ENCODE measurements around the gene RCE1.
"Not testable (repeated sequence)": the region's sequence is repeated elsewhere in the genome, so short reads cannot be mapped to it uniquely, and the experiment has no call there.

Gene RCE1, protein sequence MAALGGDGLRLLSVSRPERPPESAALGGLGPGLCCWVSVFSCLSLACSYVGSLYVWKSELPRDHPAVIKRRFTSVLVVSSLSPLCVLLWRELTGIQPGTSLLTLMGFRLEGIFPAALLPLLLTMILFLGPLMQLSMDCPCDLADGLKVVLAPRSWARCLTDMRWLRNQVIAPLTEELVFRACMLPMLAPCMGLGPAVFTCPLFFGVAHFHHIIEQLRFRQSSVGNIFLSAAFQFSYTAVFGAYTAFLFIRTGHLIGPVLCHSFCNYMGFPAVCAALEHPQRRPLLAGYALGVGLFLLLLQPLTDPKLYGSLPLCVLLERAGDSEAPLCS

DNA sequence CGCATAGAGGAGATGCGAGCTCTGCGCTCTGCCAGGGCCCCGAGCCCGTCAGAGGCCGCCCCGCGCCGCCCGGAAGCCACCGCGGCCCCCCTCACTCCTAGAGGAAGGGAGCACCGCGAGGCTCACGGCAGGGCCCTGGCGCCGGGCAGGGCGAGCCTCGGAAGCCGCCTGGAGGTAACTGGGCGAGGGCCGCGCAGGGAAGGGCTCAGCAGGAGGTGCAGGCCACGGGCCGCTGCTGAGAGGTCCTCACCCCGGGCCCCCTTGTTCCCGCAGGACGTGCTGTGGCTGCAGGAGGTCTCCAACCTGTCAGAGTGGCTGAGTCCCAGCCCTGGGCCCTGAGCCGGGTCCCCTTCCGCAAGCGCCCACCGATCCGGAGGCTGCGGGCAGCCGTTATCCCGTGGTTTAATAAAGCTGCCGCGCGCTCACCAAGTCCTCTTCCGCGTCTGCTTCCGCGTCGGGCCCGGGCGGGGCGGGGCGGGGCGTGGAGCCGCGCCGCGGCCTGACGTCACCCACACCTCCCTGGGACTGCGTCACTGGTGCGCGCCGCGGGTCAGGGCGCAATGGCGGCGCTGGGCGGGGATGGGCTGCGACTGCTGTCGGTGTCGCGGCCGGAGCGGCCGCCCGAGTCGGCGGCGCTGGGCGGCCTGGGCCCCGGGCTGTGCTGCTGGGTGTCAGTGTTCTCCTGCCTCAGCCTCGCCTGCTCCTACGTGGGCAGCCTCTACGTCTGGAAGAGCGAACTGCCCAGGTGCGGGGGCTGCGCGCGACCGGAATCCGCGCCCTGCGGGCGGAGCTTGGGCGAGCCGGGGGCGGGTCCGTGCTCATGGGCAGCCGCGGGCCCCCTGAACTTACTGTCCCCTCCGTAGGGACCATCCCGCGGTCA lies at the start of gene RCE1:
TSS of gene RCE1 (plus strand) at position 546 of the 880 bp plus-strand sequence. CDS start at position 561, 15 bp downstream.
- DNase-seq, result peak; percentile 87

DNA sequence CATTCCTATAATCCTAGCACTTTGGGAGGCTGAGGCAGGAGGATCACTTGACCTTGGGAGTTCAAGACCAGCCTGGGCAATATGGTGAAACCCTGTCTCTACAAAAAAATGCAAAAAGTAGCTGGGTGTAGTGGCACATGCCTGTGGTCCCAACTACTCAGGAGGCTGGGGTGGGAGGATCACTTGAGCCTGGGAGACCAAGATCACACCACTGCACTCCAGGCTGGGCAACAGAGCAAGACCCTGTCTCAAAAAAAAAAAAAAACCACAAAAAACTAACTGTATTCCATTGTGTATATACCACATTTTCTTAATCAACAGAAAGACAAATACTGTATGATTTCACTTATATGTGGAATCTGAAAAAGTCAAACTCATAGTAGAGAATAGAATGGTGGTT lies 43.4 kb upstream of the RCE1 start:
- DNase-seq, result not testable (repeated sequence)

DNA sequence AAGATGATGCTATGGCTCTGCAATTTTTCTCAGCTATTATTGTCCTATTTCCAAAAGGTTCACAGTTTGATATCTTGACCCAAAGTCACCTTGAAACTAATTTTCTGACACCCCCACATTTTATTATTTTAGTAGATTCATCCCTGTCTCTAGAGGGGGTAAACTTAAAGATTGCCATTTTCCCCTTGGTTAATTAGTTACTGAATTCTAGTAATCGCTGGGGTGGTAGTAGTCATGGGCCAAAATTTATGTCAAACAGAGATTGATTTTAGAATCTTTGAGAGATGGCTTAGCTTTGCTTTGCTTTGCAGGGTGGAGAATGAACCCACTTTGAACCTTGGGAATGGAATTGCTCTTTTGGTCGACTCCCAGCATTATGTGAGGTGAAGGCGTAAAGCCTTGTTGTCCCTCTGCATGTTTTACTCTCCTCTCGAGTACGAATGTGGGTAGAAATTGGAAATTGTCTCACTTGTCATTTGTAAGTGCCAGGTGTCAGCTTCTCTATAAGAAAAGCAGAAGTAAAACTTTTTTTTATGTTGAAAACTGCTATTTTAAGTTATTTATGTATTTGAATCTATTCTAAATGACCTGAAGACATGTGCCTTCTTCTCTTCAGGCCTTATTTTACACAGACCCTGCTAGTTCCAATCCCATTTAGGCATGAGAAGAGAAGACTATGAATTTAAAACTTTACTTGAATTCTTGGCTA lies 42.4 kb upstream of the RCE1 start:
- DNase-seq, result no peak

DNA sequence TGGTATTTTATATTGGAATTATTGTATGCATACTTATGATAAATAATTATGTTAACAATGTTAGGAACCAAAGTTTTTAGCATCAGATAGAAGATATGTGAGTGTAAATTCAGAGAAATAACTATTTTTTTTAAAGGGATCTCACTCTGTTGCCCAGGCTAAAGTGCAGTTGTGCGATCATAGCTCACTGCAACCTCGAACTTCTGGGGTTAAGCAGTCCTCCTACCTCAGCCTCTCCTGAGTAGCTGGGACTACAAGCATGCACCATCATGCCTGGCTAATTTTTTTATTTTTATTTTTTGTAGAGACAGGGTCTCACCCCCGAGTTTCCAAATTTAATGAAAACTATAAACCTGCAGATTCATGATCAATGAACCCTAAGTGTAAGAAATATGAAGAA lies 33.6 kb upstream of the RCE1 start:
- DNase-seq, result no peak

DNA sequence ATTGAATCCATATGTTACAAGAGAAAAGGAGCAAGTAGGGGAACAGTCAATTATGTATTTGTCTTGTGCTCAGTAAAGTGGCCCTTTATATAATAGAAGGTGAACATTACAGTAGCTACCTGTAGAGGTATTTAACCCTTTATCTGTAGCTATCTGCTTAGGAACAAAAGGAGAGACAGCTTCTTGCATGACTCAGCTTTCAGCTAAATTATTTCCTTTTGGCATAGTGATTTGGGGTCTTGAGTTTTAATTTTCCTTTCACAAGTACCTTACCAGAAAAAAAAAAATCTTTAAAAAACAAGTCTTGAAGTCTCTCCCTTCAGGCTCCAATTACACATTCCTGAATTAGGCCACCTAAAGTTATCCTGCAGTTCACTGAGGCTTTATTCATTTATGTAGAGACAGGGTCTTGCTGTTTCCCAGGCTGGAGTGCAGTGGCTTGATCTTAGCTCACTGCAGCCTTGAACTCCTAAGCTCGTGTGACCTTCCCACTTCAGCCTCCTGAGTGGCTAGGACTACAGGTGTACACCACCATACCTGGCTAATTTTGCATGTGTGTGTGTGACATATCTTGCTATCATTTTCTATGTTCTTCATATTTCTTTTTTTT lies 32.6 kb upstream of the RCE1 start:
- DNase-seq, result no peak

DNA sequence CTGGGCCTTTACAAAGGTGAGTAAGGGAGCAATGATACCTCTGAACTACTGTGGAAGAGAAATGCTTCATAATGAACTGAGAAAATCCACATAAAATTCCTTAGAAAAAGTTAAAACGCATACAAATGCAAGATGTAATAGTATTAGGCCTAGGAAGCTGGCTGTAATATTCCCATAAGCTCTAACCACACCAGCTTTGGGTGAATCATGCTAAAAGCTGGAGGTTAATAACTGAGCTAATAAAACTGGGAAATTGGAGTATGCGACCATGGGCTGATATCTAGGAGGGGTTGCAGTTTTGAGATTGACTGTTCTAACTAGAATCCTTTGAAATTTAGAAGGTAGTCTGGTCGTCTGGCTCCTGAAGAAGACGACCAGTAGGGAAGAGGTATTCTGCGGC lies 28.6 kb upstream of the RCE1 start:
- no peak for DNase-seq

DNA sequence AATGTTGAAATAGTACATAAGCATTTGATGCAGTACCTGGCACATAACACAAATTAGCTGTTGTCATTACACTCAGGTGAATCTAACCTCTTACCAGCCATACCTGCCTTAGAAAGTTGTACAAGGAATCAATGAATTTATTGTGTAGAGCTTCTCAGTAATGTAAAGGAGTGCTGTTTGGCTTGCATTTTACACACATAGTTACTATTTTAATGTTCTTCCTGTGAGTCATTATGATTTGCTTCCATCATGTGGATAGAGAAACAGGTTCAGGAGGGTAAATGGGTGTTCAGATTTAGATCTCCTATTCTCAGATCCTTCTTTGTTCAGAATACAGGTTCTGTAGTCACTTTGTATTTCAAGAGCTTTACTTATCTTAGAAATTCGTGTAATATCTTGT lies 27.6 kb upstream of the RCE1 start:
- DNase-seq, result peak; percentile 37

DNA sequence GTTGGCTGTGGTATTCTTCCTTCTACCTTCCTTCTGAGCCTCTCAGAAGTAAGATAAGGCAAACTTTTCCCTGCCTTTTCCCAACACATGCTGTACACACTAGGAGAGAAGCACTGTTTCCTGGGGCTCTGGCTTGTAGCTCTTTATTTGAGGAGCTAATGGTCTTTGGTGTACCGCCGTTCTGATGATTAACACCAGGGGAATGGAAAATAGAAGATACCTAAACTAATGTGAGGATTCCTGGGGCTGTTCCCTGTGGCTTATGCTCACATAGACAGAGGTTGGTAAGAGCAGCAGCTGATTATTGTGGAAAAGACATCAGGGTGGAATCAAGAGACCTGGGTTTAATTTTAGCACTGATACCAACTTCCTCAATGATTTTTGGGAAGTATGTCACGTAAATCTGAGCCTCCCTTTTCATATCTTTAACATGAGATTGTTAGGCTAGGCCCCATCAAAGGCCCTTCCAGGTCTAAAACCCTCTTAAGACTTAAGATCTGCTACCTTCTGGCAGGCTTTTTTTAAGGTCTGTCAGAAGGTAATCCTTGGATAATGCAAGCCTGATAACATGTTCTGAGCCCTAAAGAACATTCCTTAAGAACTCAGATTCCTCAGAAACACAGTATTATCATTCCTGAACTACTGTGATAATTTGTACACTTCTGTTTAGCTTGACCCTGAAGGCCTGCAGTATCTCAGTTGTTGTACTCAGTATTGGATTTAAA lies 24.8 kb upstream of the RCE1 start:
- no peak for DNase-seq

DNA sequence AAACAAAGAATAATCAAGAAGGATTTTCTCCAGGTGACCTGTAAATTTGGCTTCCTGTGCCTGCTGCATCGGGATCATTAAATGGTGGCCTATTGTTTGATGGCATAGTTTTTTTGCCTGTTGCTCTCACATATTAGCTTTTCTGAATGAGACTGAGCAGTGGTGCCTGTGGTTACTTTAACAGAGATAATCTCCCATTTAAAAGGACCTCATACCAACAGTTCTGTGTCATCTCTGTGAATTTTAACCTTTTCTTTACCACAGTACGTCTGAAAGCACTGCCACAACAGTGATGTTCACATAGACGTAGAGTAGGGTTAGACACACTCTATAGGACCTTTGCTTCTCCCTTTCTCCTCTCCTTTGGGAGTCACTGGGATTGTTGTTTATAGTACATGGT lies 22.9 kb upstream of the RCE1 start:
- no peak for DNase-seq

DNA sequence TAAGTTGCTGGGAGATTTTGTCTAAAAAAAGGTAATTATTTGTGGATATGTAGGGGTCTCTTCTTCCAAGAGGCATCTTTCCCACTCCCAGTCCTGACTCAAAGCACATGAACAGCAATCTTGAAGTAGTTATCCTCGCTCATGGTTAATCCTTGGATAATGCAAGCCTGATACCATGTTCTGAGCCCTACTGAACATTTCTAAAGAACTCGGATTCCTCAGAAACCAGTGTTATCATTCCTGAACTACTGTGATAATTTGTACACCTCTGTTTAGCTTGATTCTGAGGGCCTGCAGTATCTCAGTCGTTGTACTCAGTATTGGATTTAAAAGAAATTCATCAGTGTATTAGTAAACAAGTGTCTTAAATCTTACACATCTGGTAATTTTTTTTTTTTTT lies 22.3 kb upstream of the RCE1 start:
- DNase-seq, result no peak

DNA sequence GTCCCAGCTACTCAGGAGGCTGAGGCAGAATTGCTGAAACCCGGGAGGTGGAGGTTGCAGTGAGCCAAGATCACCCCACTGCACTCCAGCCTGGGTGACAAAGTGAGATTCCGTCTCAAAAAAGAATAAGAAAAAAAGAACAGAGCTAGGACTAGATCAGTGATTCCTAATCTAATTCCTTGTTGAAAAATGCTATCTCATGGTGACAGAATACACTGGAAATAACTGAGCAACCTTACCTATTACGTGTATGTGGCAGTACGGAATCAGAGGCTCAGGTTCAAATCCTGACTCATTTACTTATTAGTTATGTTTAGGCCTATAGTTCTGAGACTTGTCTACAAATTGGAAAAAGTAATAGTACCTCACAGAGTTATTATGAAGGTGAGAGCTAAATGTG lies 19.5 kb upstream of the RCE1 start:
- no peak for DNase-seq

DNA sequence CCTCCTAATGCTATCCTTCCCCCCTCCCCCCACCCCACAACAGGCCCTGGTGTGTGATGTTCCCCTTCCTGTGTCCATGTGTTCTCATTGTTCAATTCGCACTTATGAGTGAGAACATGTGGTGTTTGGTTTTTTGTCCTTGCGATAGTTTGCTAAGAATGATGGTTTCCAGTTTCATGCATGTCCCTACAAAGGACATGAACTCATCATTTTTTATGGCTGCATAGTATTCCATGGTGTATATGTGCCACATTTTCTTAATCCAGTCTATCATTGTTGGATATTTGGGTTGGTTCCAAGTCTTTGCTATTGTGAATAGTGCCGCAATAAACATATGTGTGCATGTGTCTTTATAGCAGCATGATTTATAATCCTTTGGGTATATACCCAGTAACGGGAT lies 18.7 kb upstream of the RCE1 start:
- DNase-seq, result not testable (repeated sequence)

DNA sequence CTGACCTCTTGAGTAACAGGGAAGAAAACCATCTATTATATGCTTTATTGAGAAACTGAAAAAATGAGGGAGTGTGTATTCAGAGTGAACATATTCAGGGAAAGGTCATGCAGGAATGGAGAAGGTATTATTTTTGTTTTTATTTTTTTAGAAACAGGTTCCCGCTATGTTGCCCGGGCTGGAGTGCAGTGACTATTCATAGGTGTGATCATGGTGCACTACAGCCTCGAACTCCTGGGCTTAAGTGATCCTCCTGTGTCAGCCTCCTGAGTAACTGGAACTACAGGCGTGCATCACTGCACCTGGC lies 8.7 kb upstream of the RCE1 start:
- DNase-seq, result no peak

DNA sequence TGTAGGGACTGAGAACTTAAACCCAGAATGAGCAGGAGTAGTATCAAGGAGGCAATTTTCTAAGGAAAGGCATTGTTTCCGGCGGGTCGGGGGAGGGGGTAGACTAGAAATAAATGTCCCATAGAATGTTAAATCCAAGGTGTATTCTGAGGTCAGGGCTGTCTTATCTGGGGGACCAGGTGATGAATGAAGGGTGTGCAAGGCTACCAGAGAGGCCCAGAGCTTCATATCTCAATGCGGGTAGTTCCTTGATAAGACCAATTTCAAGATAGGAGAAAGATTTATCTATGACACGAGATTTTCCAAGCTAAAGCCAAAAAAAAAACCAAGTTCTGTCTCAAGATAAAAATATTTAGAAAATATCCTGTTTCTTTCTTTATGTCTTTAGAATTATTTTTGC lies 8.3 kb upstream of the RCE1 start:
- no peak for DNase-seq

DNA sequence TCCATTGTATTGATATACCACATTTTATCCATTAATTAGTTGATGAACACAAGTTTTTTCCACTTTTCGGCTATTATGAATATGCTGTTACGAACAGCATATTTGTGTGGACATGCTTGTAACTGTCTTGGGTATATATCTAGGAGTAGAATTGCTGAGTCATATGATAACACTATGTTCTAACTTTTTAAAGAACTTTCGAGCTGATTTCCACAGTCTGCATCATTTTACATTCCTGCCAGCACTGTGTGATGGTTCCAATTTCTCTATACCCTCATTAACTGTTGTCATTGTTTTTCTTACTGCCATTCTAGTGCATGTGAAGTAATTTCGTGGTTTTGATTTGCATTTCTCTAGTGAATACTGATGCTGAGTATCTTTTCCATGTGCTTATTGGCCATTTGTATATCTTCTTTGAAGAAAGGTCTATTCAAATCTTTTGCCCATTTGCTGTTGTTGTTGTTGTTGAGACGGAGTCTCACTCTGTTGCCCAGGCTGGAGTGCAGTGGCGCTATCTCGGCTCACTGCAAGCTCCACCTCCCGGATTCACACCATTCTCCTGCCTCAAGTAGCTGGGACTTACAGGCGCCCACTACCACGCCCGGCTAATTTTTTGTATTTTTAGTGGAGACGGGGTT lies 7.4 kb upstream of the RCE1 start:
- DNase-seq, result no peak

DNA sequence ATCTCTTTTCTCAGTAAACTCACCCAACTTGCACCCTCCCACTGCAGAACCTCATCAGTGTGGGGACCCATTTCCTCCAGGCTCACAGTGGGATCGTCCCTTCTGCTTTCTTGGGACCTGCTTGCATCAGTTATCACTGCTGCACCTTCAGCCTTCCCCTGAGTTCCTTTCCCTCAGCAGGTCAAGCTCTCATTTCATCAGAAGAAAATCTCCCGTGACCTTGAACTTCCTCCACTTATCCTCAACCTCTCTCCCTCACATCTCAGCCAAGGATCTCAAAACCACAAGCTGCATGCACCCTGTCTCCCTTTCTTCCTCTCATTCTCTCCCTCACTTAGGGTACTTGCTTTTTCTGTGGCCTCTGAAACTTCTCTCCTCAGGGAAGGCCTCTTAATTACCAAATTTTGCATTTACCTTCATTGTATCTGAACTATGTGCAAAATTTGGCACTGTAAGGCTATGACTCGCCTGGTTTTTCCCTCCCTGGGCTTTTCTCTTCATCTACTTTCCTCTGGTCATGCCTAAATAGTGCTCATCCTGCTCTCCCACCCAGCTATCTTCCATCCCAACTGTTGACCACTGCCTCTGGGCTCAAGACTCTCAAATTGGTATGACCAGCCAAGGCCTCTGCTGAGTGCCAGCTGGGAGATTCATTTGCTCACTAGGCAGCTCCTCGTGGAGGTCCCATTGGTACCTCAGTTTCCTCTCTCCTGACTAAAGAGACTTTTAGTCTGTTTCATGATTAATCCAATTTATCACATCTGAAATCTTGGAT lies 2.7 kb upstream of the RCE1 start:
- DNase-seq, result no peak

DNA sequence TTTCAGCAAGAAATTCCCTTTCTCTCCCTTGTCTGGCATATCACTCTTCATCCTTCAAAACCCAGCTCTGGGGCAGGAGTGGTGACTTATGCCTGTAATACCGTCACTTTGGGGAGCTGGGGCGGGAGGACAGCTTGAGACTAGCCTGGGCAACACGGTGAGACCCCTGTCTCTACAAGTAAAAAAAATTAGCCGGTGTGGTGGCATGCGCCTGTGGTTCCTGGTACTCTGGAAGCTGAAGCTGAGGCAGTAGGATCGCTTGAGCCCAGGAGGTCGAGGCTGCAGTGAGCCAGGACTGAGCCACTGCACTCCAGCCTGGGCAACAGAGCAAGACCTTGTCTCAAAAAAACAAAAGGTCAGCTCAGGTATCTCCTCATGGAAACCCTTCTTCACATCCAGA lies 1.4 kb upstream of the RCE1 start:
- no peak for DNase-seq

DNA sequence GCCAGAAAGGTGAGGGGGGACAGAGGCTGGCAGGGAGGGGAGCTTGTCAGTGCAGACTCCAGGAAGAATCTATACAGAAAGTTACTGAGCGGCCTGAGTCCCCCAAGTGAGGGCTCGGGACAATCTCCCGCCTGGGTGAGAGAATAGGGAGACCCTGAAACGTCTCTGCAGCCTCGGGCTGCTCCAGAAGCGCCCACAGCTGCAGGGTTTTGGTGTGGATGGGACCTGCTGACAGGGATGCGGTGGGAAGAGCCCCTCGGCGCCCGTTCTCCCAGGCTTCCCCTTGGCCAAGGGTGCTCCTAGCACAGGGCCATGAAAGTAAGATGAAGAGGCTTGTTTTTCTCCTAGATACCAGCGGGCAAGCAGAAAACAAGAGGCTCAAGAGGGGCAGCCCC lies 743 bp upstream of the RCE1 start:
- no peak for DNase-seq

DNA sequence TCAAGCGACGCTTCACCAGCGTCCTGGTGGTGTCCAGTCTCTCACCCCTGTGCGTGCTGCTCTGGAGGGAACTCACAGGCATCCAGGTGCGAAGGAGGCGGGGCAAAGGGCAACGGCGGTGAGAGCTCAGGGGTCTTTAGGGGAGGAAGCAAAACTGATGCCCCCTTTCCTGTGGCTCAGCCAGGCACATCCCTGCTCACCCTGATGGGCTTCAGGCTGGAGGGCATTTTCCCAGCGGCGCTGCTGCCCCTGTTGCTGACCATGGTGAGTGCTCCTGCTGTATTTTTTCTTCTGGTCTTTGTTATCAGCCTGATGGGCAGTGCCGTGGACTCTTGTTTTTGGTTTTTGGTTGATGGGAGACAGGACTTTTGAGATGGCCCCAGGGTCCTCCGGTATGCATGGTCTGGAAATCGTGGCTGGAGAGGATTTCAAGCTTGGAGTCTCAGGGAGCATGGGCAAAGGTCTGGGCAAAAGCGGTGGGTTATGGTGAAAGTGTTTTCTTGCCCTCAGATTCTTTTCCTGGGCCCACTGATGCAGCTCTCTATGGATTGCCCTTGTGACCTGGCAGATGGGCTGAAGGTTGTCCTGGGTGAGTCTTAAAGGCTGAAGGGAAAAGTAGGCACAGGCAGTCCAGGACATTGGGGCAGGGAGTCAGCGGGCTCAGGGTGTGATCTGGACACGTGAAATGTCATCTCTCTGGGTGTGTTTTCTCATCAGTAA lies 695 bp downstream of the RCE1 start:
- DNase-seq, result no peak

DNA sequence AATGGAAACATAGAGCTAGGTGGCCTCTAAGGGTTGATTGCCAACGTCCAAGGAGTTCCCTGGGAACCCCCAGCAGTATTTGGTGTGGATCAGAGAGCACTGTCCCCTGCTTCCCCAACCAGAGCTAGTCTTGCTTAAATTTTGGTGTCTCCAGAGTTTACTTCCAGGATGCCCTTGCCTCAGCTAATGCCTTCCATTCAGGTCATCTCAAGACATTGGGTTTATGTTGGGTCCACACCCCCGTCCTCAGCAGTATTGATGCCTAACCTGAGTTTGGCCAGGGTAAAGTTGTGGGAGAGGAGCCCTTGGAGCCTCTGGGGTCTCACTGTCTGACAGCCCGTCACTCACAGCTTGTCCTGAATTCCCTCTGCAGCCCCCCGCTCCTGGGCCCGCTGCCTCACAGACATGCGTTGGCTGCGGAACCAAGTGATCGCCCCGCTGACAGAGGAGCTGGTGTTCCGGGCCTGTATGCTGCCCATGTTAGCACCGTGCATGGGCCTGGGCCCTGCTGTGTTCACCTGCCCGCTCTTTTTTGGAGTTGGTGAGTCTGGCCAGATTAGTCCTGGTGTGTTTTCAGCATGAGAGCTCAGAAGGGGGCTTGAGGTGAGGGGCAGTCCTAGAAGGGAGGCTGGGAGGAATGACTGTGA lies 1.4 kb downstream of the RCE1 start:
- DNase-seq, result no peak
